NCI-H187 (cell line): ENCODE data around the gene HEMGN.
A peak's percentile ranks its signal among the peaks of the same experiment; 100 is the strongest.
"Not testable (repeated sequence)": the region's sequence is repeated elsewhere in the genome, so short reads cannot be mapped to it uniquely, and the experiment has no call there.

Experiments
- DNase-seq, 2 experiments: peaks; one replicate each; lab custom pipeline; 2025; lab: John Stamatoyannopoulos, UW

The HEMGN gene, protein sequence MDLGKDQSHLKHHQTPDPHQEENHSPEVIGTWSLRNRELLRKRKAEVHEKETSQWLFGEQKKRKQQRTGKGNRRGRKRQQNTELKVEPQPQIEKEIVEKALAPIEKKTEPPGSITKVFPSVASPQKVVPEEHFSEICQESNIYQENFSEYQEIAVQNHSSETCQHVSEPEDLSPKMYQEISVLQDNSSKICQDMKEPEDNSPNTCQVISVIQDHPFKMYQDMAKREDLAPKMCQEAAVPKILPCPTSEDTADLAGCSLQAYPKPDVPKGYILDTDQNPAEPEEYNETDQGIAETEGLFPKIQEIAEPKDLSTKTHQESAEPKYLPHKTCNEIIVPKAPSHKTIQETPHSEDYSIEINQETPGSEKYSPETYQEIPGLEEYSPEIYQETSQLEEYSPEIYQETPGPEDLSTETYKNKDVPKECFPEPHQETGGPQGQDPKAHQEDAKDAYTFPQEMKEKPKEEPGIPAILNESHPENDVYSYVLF

GRCh38 chr9:97938081-97938644 is at the start of gene HEMGN:
TSS of gene HEMGN (minus strand) at chr9:97938172. CDS start at chr9:97938136, 36 bp downstream.
- DNase-seq: no peak

- DNase-seq: no peak
Observed at GRCh38 chr9:97987487-97987886, 49.5 kb upstream of the HEMGN start.

DNA sequence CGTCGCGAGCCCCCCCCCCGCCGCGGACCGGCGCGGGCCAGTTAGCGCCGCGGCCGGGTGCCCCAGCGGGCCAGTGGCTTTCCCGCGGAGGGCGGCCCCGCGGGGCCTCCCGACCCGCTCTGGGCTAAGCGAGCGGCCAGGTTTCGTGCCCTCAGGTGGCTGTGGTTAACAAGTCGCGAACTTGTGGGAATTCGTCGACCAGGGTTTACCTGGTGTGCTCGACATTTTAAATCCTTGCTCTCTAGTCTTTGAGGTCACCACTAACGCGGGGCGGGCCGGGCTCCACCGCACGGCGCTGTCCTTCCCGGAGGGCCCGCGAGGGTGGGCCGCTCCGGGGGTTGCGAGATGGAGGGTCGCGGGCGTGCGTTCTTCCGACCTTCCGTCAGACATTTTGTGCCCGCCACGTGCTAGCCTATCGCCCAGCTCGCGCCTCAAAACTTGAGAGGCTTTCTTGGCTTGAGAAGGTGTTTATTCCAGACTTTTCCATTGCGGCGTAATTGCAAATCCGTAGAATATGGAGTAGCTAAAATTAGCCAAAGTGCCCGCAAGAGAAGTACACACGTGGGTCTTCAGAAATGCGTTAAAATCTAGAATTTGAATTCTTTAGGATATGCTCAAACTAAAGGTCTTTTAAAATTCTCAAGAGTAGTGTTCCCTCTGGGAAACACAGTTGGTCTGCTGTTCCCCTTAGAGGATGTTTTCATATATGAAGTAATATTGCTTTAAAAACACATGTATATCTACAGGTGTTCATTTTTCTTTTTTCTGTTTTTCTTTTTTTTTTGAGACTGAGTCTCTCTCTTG is 47.3 kb upstream of the HEMGN start:
- no peak for DNase-seq

DNA sequence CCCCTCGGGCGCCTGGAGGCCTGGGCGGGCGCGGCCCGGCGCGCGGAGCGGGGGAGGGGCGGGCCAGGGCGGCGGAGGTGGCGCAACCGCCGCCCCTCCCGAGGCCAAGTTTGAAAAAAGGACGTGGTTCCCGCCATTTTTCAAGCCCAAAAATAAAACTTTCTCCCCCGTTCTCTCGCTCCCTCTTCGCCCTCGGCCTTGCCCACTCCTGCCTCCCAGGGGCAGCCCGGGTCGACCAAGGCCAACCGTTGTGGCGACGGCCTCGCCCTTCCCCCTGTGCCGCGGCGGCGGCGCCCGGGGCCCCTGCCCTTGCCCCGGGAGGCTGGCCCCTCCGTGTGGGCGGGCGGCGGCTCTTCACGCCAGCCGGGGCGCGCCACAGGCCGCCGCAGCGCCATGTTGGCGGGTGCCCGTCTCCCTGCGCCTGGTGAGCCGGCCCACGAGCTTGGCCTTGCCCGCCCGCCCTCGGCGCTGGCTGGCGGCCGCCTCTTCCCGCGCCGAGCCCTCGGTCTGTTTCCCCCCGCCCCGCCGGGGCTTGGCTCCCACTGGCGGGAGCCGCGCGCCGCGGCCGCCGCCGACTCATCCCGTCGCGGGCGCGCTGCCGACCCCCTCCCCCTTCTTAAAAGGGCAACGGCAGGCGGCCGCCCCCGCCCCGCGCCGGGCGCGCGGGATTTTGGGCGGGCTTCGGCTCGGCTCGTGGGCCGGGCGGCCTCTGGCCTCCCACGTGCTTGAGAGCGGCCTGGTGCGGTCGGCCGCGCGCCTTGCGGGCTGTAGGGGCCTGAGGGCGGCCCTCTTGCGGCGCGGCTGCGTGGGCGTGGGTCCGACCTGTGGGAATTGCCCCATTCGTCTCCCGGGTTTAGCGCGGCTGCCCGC is 46.5 kb upstream of the HEMGN start:
- peak in 1 of 2 experiments; percentile 5 for DNase-seq

GRCh38 chr9:97983589-97984187 is 45.7 kb upstream of the HEMGN start:
- DNase-seq: peak in 1 of 2 experiments; percentile 15

GRCh38 chr9:97982683-97983588 is 45.0 kb upstream of the HEMGN start, which contains the start of gene ANP32B:
TSS of gene ANP32B (plus strand) at chr9:97983341. CDS start at chr9:97983556, 215 bp downstream.
- peak; percentile 27 to 54 for DNase-seq

DNA sequence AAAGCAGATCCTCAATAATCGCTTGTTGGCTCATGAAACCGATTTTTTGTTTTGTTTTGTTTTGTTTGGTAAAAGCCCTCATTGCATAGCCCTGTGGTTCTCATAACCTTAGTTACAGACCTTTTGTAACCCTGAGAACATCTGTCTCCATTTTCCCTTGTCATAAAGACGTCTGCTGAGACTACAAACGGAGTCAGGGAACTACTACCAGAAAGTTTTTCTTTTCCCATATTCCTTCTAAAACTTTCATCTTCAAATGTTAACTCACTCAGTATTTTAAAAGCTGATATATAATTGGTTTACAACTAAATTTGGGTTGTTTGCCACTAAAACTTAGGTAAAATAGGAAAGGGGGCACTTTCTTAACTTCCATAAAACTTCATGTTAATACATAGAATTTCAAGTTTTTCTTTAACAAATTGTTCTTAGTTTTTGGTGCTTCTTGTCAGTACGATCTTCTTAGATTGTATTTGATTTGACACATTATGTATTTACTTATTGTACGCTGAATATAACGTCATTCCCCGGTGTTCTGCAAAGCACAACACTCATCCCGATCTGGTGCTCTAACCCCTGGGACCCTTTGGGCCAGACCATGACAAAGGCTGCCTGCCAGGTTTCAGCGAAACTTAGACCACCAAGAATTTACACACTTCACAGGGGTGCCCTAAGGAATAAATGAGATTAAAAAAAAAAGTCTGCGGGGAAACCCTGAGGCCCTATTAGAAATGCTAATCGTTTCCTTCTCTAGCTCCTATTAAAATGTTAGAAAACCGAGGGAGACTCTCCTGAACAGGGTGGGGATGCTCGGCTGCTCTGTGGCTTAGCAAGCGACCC is 44.1 kb upstream of the HEMGN start:
- DNase-seq: no peak

GRCh38 chr9:97980918-97981845 is 43.2 kb upstream of the HEMGN start:
- no peak for DNase-seq

- no peak for DNase-seq
Observed at GRCh38 chr9:97980479-97980803, 42.5 kb upstream of the HEMGN start.

DNA sequence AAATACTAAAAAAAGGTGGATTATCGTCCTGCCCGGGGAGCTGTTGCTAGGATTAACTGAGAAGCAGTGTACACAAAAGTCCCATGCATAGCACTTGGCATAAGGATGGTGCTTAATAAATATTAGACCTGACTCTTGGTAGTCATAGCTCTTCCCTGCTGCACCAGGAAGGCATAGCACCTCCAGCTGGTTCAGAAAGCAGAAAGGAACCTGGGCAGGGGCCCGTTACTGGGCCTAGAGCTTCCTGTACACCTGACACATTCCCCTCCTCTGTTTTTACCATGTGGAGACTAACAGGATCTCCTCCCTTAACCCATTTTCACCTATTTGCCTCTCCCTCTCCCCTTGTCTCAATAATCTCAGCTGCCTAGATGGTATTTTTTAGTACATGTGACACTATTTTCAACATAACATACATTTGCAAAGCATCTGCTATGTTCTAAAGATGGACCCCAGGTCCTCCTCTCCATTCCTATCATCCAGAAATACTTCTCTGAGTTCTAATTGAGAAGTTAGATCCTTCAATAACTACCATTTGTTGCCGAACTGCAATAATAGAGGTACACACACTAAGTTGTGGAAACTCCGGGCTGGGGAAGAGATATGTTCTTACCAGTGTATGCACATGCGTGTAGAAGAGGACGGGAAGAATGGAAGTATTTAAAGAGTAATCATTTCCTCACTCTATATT is 42.0 kb upstream of the HEMGN start:
- no peak for DNase-seq

DNA sequence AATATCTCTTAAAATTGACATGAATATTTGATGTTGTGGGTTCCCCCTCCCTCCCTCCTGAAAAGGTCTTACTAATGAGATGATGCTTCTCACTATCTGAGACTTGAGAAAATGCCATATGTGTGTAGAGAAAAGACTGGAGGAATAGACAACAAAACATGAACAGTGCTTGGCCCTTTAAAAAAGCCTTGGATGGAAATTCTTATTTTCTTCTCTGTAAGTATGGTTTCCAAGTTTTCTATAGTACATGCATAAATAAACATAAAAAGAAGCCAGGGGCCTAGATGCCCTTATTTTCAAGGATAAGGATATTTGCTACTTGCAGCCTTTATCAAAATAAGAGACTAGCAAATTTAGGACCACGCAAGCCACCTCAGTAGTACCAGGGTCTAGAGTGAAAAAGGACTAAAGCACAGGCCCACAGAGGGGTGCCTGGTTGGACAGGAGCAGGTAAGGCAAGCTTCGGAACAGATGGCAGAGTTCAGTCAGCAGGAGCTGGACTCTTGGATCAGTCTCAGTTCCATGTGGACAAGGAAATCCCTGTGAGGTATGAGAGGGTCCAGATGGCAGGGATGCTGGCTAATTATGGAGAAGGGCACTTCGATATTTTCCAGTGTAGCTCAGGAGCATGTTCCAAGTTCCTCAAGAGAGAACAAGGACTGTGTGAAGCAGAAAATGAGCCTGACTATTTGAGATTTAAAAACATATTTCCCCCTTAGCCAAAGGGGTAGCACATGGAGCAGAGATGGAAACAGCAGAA is 40.6 kb upstream of the HEMGN start:
- no peak for DNase-seq

- not testable (repeated sequence) for DNase-seq
Observed at GRCh38 chr9:97976633-97977032, 38.7 kb upstream of the HEMGN start.

- DNase-seq: no peak
Observed at GRCh38 chr9:97975376-97975775, 37.4 kb upstream of the HEMGN start.

GRCh38 chr9:97972753-97973152 is 34.8 kb upstream of the HEMGN start:
- DNase-seq: no peak

DNA sequence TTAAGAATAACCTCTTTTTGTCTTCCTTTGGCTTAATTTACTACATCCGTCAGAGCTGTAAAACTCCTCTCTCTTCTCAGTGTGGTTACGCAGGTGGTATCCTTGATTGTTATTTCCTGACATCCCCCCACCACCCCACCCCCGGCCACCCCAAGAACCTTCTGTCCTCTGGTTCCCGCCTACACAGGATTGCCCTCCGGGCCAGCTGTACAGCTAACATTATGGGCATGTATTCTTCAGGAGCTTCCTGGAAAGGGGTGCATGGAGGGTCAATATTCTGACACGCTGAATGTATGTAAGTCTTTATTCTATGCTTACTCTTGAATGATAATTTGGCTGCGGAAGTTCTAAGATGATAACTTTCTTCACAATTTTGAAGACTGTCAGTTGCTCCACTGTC is 32.2 kb upstream of the HEMGN start:
- DNase-seq: no peak

DNA sequence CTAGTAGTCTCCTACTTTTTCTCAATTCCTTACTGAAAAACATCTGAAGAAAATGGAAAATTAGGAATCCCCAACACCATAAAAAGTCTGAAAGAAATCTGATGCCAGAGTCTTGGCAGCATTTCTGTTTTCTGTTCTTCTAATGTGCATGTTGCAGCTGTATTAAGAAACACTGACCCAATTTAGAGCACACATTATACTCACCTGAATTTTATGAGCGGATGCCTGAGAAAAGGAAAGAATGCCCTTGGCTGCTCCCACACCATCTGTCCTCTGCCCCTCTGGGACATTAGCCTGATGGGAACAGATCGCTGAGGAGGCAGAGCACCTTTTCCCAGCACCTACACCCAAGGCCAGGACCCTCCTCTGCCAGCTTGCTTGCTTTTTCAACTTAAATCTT is 31.0 kb upstream of the HEMGN start:
- no peak for DNase-seq

GRCh38 chr9:97966493-97966892 is 28.5 kb upstream of the HEMGN start:
- DNase-seq: no peak
